SK-N-SH (cell line): ENCODE measurements around the gene DEGS2. TPM values are rescaled to one million over a fixed set of nuclear protein-coding genes. Genes with fewer than 3 reads are reported as not detected.
A peak's percentile ranks its signal among the peaks of the same experiment; 100 is the strongest.

Source experiments
- CTCF ChIA-PET: fragments of 300-600, 350-600 bp; formaldehyde crosslinking; extraction: SDS; loops from one replicate; lab custom pipeline; 2021; lab: Yijun Ruan, JAX
- POLR2A ChIA-PET: fragments of 350-600 bp; sonication (Branson Sonifier 250); formaldehyde crosslinking; extraction: SDS; loops from one replicate; lab custom pipeline; 2020; ENCODE audit warnings: antibody characterized with exemption, inconsistent platforms; lab: Yijun Ruan, JAX
- DNase-seq: peaks from one replicate; pipeline ENCODE4 v3.0.0; 2012
- H2AFZ ChIP-seq: fragments of 200-600 bp; sonication (generic); 2 replicates; pipeline ENCODE4 v1.8.1; 2016; ENCODE audit warnings: antibody characterized with exemption, mild to moderate bottlenecking, low read depth
- H3F3A ChIP-seq: fragments of 200-600 bp; sonication (generic); replicated peaks from 2 replicates; pipeline ENCODE3; 2016; ENCODE audit warnings: antibody characterized with exemption, mild to moderate bottlenecking; ENCODE audit not compliant: insufficient read depth
- H3K27ac ChIP-seq, 2 experiments: fragments of 200-500 bp in 1 of 2; fragments of 200-600 bp in 1 of 2; sonication (Bioruptor generic) in 1 of 2; sonication (generic), shearing (Covaris generic) in 1 of 2; 2 replicates each; pipeline versions ENCODE4 v1.5.1 to v1.6.1; 2014 to 2016; ENCODE audit warnings: low read depth in 2 of 2, inconsistent platforms in 1 of 2, low read length in 1 of 2, mild to moderate bottlenecking in 1 of 2, mixed read lengths in 1 of 2
- H3K27me3 ChIP-seq: fragments of 200-600 bp; sonication (generic), shearing (Covaris generic); 2 replicates; pipeline ENCODE4 v1.6.1; 2016; ENCODE audit warnings: mixed run types; ENCODE audit not compliant: insufficient read depth
- H3K36me3 ChIP-seq, 2 experiments: fragments of 200-500 bp in 1 of 2; fragments of 200-600 bp in 1 of 2; sonication (Bioruptor generic) in 1 of 2; sonication (generic) in 1 of 2; replicated peaks in 1 of 2; 2 replicates each; pipeline versions ENCODE3 to v1.5.1; 2014 to 2016; ENCODE audit warnings: low read length in 1 of 2, mild to moderate bottlenecking in 1 of 2; ENCODE audit not compliant: insufficient read depth in 2 of 2, control insufficient read depth in 1 of 2
- H3K4me1 ChIP-seq, 2 experiments: fragments of 200-500 bp in 1 of 2; fragments of 200-600 bp in 1 of 2; sonication (Bioruptor generic) in 1 of 2; sonication (generic), shearing (Covaris generic) in 1 of 2; 2 replicates each; pipeline versions ENCODE4 v1.5.1 to v1.6.1; 2014 to 2016; ENCODE audit warnings: low read depth in 1 of 2, low read length in 1 of 2, mixed run types in 1 of 2; ENCODE audit not compliant: insufficient read depth in 2 of 2, control insufficient read depth in 1 of 2
- H3K4me2 ChIP-seq: fragments of 200-600 bp; sonication (generic), shearing (Covaris generic); 2 replicates; pipeline ENCODE4 v1.6.1; 2017; ENCODE audit warnings: mixed run types
- H3K4me3 ChIP-seq, 2 experiments: fragments of 200-500 bp in 1 of 2; fragments of 200-600 bp in 1 of 2; sonication (Bioruptor generic) in 1 of 2; sonication (generic), shearing (Covaris generic) in 1 of 2; 2 replicates each; pipeline versions ENCODE4 v1.5.1 to v1.8.1; 2014 to 2016; ENCODE audit warnings: low read depth in 2 of 2, inconsistent platforms in 1 of 2, low read length in 1 of 2, mild to moderate bottlenecking in 1 of 2, mixed read lengths in 1 of 2, moderate library complexity in 1 of 2
- H3K79me2 ChIP-seq: fragments of 200-600 bp; sonication (generic); 2 replicates; pipeline ENCODE4 v1.8.1; 2017; ENCODE audit warnings: mild to moderate bottlenecking; ENCODE audit not compliant: insufficient read depth
- H3K9ac ChIP-seq: fragments of 200-600 bp; sonication (generic); 2 replicates; pipeline ENCODE4 v1.6.1; 2017; ENCODE audit warnings: mixed run types
- H3K9me2 ChIP-seq: fragments of 200-600 bp; sonication (generic); 2 replicates; pipeline ENCODE4 v1.6.1; 2017; ENCODE audit warnings: mixed run types
- H3K9me3 ChIP-seq: fragments of 200-600 bp; sonication (generic); 2 replicates; pipeline ENCODE4 v1.6.1; 2017; ENCODE audit warnings: mixed run types, mild to moderate bottlenecking, moderate library complexity
- H4K20me1 ChIP-seq: fragments of 200-600 bp; sonication (generic); 2 replicates; pipeline ENCODE4 v1.6.1; 2017; ENCODE audit warnings: mild to moderate bottlenecking, mixed run types; ENCODE audit not compliant: insufficient read depth
- CHD2 ChIP-seq: fragments of 150-350 bp; IDR thresholded peaks from 2 replicates; pipeline ENCODE4 v1.6.1; 2018; ENCODE audit warnings: low read length; ENCODE audit not compliant: partially characterized antibody
- CTCF ChIP-seq: fragments of 200-600 bp; sonication (generic); IDR thresholded peaks from 2 replicates; pipeline ENCODE4 v1.6.1; 2017; ENCODE audit warnings: antibody characterized with exemption, mild to moderate bottlenecking, moderate library complexity
- EZH2phosphoT487 ChIP-seq: fragments of 200-600 bp; sonication (generic); IDR thresholded peaks from 2 replicates; pipeline ENCODE4 v1.6.1; 2017; ENCODE audit warnings: low read depth, mixed run types, mild to moderate bottlenecking, antibody characterized with exemption, moderate library complexity, borderline replicate concordance
- GABPA ChIP-seq: IDR thresholded peaks from 2 replicates; pipeline ENCODE4 v1.4.0; 2012; ENCODE audit warnings: low read depth, mild to moderate bottlenecking
- MAX ChIP-seq: IDR thresholded peaks from 2 replicates; pipeline ENCODE4 v1.4.0; 2012; ENCODE audit warnings: low read depth
- NFIC ChIP-seq: IDR thresholded peaks from 2 replicates; pipeline ENCODE4 v1.4.0; 2012; ENCODE audit warnings: borderline replicate concordance
- NRF1 ChIP-seq: IDR thresholded peaks from 2 replicates; pipeline ENCODE4 v1.6.1; 2012; ENCODE audit warnings: low read depth, mild to moderate bottlenecking, low read length
- RCOR1 ChIP-seq: fragments of 150-350 bp; IDR thresholded peaks from 2 replicates; pipeline ENCODE4 v1.6.1; 2017; ENCODE audit warnings: antibody characterized with exemption, low read length
- REST ChIP-seq: IDR thresholded peaks from 2 replicates; pipeline ENCODE4 v1.6.1; 2012; ENCODE audit warnings: mild to moderate bottlenecking, low read depth, low read length, moderate library complexity
- SIN3A ChIP-seq: IDR thresholded peaks from 2 replicates; pipeline ENCODE4 v1.6.1; 2012; ENCODE audit warnings: low read depth, mild to moderate bottlenecking, low read length, moderate library complexity, borderline replicate concordance
- SMC3 ChIP-seq: IDR thresholded peaks from 2 replicates; pipeline ENCODE4 v1.6.1; 2012; ENCODE audit warnings: low read depth, low read length, improper control_type of control experiment
- TAF1 ChIP-seq: IDR thresholded peaks from 2 replicates; pipeline ENCODE4 v1.6.1; 2012; ENCODE audit warnings: low read depth, mild to moderate bottlenecking, low read length, moderate library complexity, borderline replicate concordance
- TCF12 ChIP-seq: IDR thresholded peaks from 2 replicates; pipeline ENCODE4 v1.4.0; 2012
- WGBS: methylation state at CpG from one replicate; pipeline ENCODE4 v1.1.6; 2017; ENCODE audit warnings: low lambda C conversion rate; 5-methylcytosine and 5-hydroxymethylcytosine counted together
- polyA plus RNA-seq, 3 experiments: library from polyadenylated mRNA; depleted of rRNA; stranded (reverse); fragments of >200 nt; gene quantifications; 2 replicates each; pipeline ENCODE4 v1.2.3, GENCODE V29; 2012
- TF ChIP-seq, protein P1 (sequence below): fragments of 150-350 bp; IDR thresholded peaks from 2 replicates; pipeline ENCODE4 v1.6.1; 2016; ENCODE audit warnings: mild to moderate bottlenecking, low read depth, low read length

Gene DEGS2
- polyA plus RNA-seq, 1 of the 3 experiments (the other 2 are of a cell fraction), result 0.02 TPM

DNA sequence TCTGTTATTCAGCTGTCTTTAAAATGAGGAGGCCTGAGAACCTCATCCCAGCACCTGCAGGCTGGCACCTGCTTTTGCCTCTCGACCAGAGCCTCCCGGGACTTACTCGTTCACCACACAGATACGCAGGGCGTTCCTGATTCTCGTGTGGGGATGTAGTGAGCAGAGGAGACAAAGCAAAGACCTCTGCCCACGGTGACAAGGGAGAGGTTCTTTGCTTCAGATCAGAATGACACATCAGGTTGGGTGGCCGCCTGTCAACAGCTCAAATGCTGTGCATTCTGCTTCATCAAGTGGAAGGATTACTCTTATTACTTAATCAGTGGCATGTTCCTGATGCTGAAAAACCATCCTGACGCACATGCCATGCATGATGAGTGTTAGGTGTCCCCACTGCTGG is 24.4 kb downstream of the DEGS2 start (continued):
- TF ChIP-seq CTCF (no peak), SMC3 (no peak), GABPA (no peak), MAX (no peak), TCF12 (no peak), TAF1 (no peak), NFIC (no peak), NRF1 (no peak), CHD2 (no peak)
- TF ChIP-seq, protein P1, sequence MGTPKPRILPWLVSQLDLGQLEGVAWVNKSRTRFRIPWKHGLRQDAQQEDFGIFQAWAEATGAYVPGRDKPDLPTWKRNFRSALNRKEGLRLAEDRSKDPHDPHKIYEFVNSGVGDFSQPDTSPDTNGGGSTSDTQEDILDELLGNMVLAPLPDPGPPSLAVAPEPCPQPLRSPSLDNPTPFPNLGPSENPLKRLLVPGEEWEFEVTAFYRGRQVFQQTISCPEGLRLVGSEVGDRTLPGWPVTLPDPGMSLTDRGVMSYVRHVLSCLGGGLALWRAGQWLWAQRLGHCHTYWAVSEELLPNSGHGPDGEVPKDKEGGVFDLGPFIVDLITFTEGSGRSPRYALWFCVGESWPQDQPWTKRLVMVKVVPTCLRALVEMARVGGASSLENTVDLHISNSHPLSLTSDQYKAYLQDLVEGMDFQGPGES, result no peak

- CTCF ChIA-PET, result interaction anchor here (0.7 to 1.5 kb wide), 2 partner anchors 58 to 59 kb away, joined by 4 to 6 read pairs; no protein-coding TSS in a partner anchor
These were observed 24.9 kb downstream of the DEGS2 start for GRCh38 chr14:100134586-100134985.

More at GRCh38 chr14:100134586-100134985, 24.9 kb downstream of the DEGS2 start:
- POLR2A ChIA-PET, result no interaction called here
- H3K4me1 ChIP-seq, result peaks cover 9 to 52% of the 10 kb centered on the region in 2 experiments; a peak in 2 of 4 replicates
- no peaks in the 10 kb centered on the region for H3K9me3 ChIP-seq
- no peak overlapping the region for H3K9ac ChIP-seq
- H3K27ac ChIP-seq, result peak overlapping the region in 1 of 2 experiments; percentile 34; a peak in 1 of 4 replicates
- no peaks in the 10 kb centered on the region for H4K20me1 ChIP-seq
- TF ChIP-seq RCOR1 (no peak), EZH2phosphoT487 (no peak), GABPA (no peak), SIN3A (no peak), MAX (no peak), REST (no peak)
- no peak overlapping the region for H3K4me2 ChIP-seq
- H3F3A ChIP-seq, result no peaks in the 10 kb centered on the region
- H3K79me2 ChIP-seq, result no peaks in the 10 kb centered on the region
- H3K9me2 ChIP-seq, result no peaks in the 10 kb centered on the region
- 91% methylated on average over 8 of the region's 8 CpGs for WGBS
- peaks cover 3 to 16% of the 10 kb centered on the region in 2 experiments for H3K36me3 ChIP-seq
- H3K27me3 ChIP-seq, result no peaks in the 10 kb centered on the region
- no peak overlapping the region for H3K4me3 ChIP-seq
- no peak overlapping the region for H2AFZ ChIP-seq
- no peak for DNase-seq
